Esophagus squamous epithelium (tissue), 5 donors: ENCODE results near the gene ABCC1. TPM values are rescaled to one million over a fixed set of nuclear protein-coding genes. Genes with fewer than 3 reads are reported as not detected.

Experiments
- DNase-seq: peaks from one replicate; lab custom pipeline; 2025; lab: John Stamatoyannopoulos, UW
- H3K27ac ChIP-seq, 4 donors: fragments of 200-600 bp; sonication (generic); one replicate each; pipeline ENCODE4 v1.5.1; 2016 to 2019; ENCODE audit warnings: mild to moderate bottlenecking in 1 of 4
- H3K27me3 ChIP-seq, 4 donors: fragments of 200-600 bp; sonication (generic); 1 replicate in 3 of 4; 2 replicates in 1 of 4; pipeline versions ENCODE4 v1.5.1 to v1.6.0; 2017 to 2021; ENCODE audit warnings: antibody characterized with exemption in 1 of 4
- H3K36me3 ChIP-seq, 3 donors: fragments of 200-600 bp; sonication (generic); one replicate each; pipeline ENCODE4 v1.5.1; 2016 to 2019
- H3K4me1 ChIP-seq, 3 donors: fragments of 200-600 bp; sonication (generic); one replicate each; pipeline ENCODE4 v1.5.1; 2017 to 2019
- H3K4me3 ChIP-seq, 4 donors: fragments of 200-600 bp; sonication (generic); 1 replicate in 3 of 4; 2 replicates in 1 of 4; pipeline ENCODE4 v1.5.1; 2016 to 2019; ENCODE audit warnings: mild to moderate bottlenecking in 2 of 4, moderate library complexity in 1 of 4
- H3K9me3 ChIP-seq, 3 donors: fragments of 200-600 bp; sonication (generic); one replicate each; pipeline ENCODE4 v1.5.1; 2016 to 2019
- CTCF ChIP-seq, 6 experiments: fragments of 450-650 bp in 4 of 6; fragments of 200-600 bp in 2 of 6; sonication (generic) in 2 of 6; IDR thresholded peaks; one replicate each; pipeline ENCODE4 v1.5.1; 2016 to 2019; ENCODE audit warnings: antibody characterized with exemption in 6 of 6, mild to moderate bottlenecking in 4 of 6, moderate library complexity in 4 of 6
- POLR2A ChIP-seq, 4 donors: fragments of 450-650 bp; IDR thresholded peaks; one replicate each; pipeline ENCODE4 v1.6.1; 2017; ENCODE audit warnings: antibody characterized with exemption in 4 of 4, mild to moderate bottlenecking in 4 of 4, moderate library complexity in 3 of 4
- WGBS, 2 donors: methylation state at CpG; one replicate each; pipeline ENCODE4 v1.1.5; 2018; 5-methylcytosine and 5-hydroxymethylcytosine counted together
- intact Hi-C: fragments of 100-400 bp; cut with DNase I; formaldehyde crosslinking; loops from one replicate; pipeline ENCODE4 v1.15.0; 2022
- total RNA-seq, 4 donors: library from RNA; depleted of rRNA; stranded (reverse); fragments of >200 nt; gene quantifications; one replicate each; pipeline ENCODE4 v1.1.0, GENCODE V29; 2016
- donor health status: DM: yes; HTN: yes; CAD: no.

The ABCC1 gene
- total RNA-seq, 4 donors from 2014 or later, result 22.9 to 56.7 (median 46.9) TPM

GRCh38 chr16:16131659-16132058 lies 182.2 kb downstream of the ABCC1 start:
- Histone ChIP-seq H3K36me3 (peaks cover 15 to 97% (median 51%) of the 10 kb centered on the region in 3 donors), H3K4me3 (no peak overlapping the region), H3K9me3 (no peaks in the 10 kb centered on the region), H3K4me1 (peaks cover 0 to 4% (median 0%) of the 10 kb centered on the region in 3 donors), H3K27ac (no peak overlapping the region), H3K27me3 (no peaks in the 10 kb centered on the region)
- DNase-seq, result no peak
- intact Hi-C loops, result no loop called here
- no peak for TF ChIP-seq CTCF (IDR thresholded peaks at IDR 0.05)
- TF ChIP-seq POLR2A (IDR thresholded peaks at IDR 0.05), result no peak
- 82 to 97% methylated on average over 5 to 7 of the region's 15 CpGs for WGBS, 2 donors

GRCh38 chr16:16133943-16134604 lies 184.7 kb downstream of the ABCC1 start:
- intact Hi-C loops, result no loop called here
- no peaks in the 10 kb centered on the region for H3K9me3 ChIP-seq

GRCh38 chr16:16136588-16136987 lies 187.2 kb downstream of the ABCC1 start:
- WGBS, 2 donors, result 93 to 94% methylated on average over 4 to 6 of the region's 6 CpGs
- H3K27me3 ChIP-seq, result no peaks in the 10 kb centered on the region
- intact Hi-C loops, result no loop called here
- H3K9me3 ChIP-seq, result no peaks in the 10 kb centered on the region
- no peak for DNase-seq
- TF ChIP-seq POLR2A (IDR thresholded peaks at IDR 0.05) (no peak), CTCF (IDR thresholded peaks at IDR 0.05) (no peak)
- no peak overlapping the region for H3K27ac ChIP-seq
- no peaks in the 10 kb centered on the region for H3K4me1 ChIP-seq
- H3K4me3 ChIP-seq, result no peak overlapping the region
- H3K36me3 ChIP-seq, result peaks cover 36 to 98% (median 73%) of the 10 kb centered on the region in 3 donors

More at GRCh38 chr16:16133943-16134604, 184.7 kb downstream of the ABCC1 start:
- no peaks in the 10 kb centered on the region for H3K27me3 ChIP-seq
- H3K27ac ChIP-seq, result peak overlapping the region in 1 of 4 donors; percentile 9
- DNase-seq, result no peak
- TF ChIP-seq POLR2A (IDR thresholded peaks at IDR 0.05) (no peak), CTCF (IDR thresholded peaks at IDR 0.05) (no peak)
- peaks cover 34 to 98% (median 68%) of the 10 kb centered on the region in 3 donors for H3K36me3 ChIP-seq
- 93 to 95% methylated on average over 8 to 20 of the region's 21 CpGs for WGBS, 2 donors
- no peak overlapping the region for H3K4me3 ChIP-seq
- no peaks in the 10 kb centered on the region for H3K4me1 ChIP-seq

GRCh38 chr16:16137110-16137509 lies 187.7 kb downstream of the ABCC1 start:
- Histone ChIP-seq H3K4me3 (no peak overlapping the region), H3K27me3 (no peaks in the 10 kb centered on the region), H3K36me3 (peaks cover 36 to 98% (median 73%) of the 10 kb centered on the region in 3 donors), H3K27ac (no peak overlapping the region), H3K9me3 (no peaks in the 10 kb centered on the region), H3K4me1 (no peaks in the 10 kb centered on the region)
- 53 to 55% methylated on average over 2 to 4 of the region's 8 CpGs for WGBS, 2 donors
- no peak for DNase-seq
- intact Hi-C loops, result no loop called here
- TF ChIP-seq CTCF (IDR thresholded peaks at IDR 0.05), result no peak
- no peak for TF ChIP-seq POLR2A (IDR thresholded peaks at IDR 0.05)

- 96 to 97% methylated on average over 9 to 15 of the region's 15 CpGs for WGBS, 2 donors
- intact Hi-C loops, result no loop called here
- no peak overlapping the region for H3K4me3 ChIP-seq
- no peak overlapping the region for H3K27ac ChIP-seq
- H3K36me3 ChIP-seq, result peaks cover 36 to 100% (median 66%) of the 10 kb centered on the region in 3 donors
- H3K9me3 ChIP-seq, result no peaks in the 10 kb centered on the region
- no peaks in the 10 kb centered on the region for H3K27me3 ChIP-seq
- DNase-seq, result no peak
- H3K4me1 ChIP-seq, result no peaks in the 10 kb centered on the region
- TF ChIP-seq POLR2A (IDR thresholded peaks at IDR 0.05) (no peak), CTCF (IDR thresholded peaks at IDR 0.05) (no peak)
These were observed 188.7 kb downstream of the ABCC1 start for GRCh38 chr16:16138034-16138635.
